UCSD-AML1 (cell line): ENCODE measurements around the gene SETD3.
"Not testable (repeated sequence)": the region's sequence is repeated elsewhere in the genome, so short reads cannot be mapped to it uniquely, and the experiment has no call there.

Experiments used
- DNase-seq: peaks from one replicate; lab custom pipeline; 2025; ENCODE audit not compliant: unreplicated experiment; lab: John Stamatoyannopoulos, UW

SETD3 gene

GRCh38 chr14:99363616-99364290 is 116.9 kb downstream of the SETD3 start:
- DNase-seq = no peak

- no peak for DNase-seq
Observed at GRCh38 chr14:99363051-99363450, 117.6 kb downstream of the SETD3 start.

- DNase-seq = no peak
Observed at GRCh38 chr14:99361596-99362215, 119.0 kb downstream of the SETD3 start.

GRCh38 chr14:99360774-99361595 is 119.7 kb downstream of the SETD3 start:
- DNase-seq = no peak

GRCh38 chr14:99359906-99360305 is 120.8 kb downstream of the SETD3 start:
- no peak for DNase-seq

- no peak for DNase-seq
Observed at GRCh38 chr14:99357916-99358390, 122.7 kb downstream of the SETD3 start.

GRCh38 chr14:99357151-99357915 is 123.3 kb downstream of the SETD3 start:
- no peak for DNase-seq

- DNase-seq = no peak
Observed at GRCh38 chr14:99356031-99356608, 124.5 kb downstream of the SETD3 start.

- no peak for DNase-seq
Observed at GRCh38 chr14:99354166-99354875, 126.3 kb downstream of the SETD3 start.

- DNase-seq = no peak
Observed at GRCh38 chr14:99352688-99353280, 127.9 kb downstream of the SETD3 start.

- DNase-seq = no peak
Observed at GRCh38 chr14:99351166-99352007, 129.3 kb downstream of the SETD3 start.

- no peak for DNase-seq
Observed at GRCh38 chr14:99350751-99351150, 129.9 kb downstream of the SETD3 start.

- DNase-seq = no peak
Observed at GRCh38 chr14:99349721-99350495, 130.8 kb downstream of the SETD3 start.

- no peak for DNase-seq
Observed at GRCh38 chr14:99348816-99349614, 131.6 kb downstream of the SETD3 start.

- DNase-seq = not testable (repeated sequence)
Observed at GRCh38 chr14:99348231-99348630, 132.4 kb downstream of the SETD3 start.
